ENCODE measurements around the gene PTPRK.

DNA sequence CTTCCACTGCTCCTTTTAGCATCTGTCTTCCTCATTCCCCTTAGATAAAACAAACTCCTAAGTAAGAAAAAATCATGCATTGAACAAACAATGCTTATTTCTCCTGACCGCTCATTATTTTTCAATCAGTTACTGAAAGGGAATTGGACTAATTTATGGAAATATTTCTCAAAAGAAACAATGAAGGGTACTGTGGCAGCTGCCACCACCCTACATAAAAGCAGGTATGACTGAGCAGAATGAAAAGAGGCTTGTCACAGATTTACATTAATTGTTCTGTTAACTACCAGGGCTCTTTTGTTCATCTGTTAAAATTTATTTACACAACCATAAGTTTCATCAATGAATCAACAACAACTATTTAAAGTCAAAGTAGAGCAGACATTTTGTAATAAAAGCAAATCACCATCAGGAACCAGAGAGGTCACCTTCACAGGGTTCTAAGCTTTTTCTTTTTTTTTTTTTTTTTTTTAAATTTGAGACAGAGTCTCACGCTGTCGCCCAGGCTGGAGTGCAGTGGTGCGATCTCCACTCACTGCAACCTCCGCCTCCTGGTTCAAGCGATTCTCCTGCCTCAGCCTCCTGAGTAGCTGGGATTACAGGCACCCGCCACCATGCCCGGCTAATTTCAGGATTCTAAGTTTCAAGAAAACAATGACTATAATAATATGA, 204.0 kb downstream of the PTPRK start:
- TF ChIP-seq, protein P1, sequence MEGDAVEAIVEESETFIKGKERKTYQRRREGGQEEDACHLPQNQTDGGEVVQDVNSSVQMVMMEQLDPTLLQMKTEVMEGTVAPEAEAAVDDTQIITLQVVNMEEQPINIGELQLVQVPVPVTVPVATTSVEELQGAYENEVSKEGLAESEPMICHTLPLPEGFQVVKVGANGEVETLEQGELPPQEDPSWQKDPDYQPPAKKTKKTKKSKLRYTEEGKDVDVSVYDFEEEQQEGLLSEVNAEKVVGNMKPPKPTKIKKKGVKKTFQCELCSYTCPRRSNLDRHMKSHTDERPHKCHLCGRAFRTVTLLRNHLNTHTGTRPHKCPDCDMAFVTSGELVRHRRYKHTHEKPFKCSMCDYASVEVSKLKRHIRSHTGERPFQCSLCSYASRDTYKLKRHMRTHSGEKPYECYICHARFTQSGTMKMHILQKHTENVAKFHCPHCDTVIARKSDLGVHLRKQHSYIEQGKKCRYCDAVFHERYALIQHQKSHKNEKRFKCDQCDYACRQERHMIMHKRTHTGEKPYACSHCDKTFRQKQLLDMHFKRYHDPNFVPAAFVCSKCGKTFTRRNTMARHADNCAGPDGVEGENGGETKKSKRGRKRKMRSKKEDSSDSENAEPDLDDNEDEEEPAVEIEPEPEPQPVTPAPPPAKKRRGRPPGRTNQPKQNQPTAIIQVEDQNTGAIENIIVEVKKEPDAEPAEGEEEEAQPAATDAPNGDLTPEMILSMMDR (IDR thresholded peaks at IDR 0.05; ENCODE audit: low read depth, low read length) = no peak
- no peak for TF ChIP-seq EZH2phosphoT487 (IDR thresholded peaks at IDR 0.05; ENCODE audit: low read depth)

Measured in OCI-LY3 (cell line).